ENCODE measurements around the gene TEKT5.
A peak's percentile ranks its signal among the peaks of the same experiment; 100 is the strongest.
"Not testable (repeated sequence)": the region's sequence is repeated elsewhere in the genome, so short reads cannot be mapped to it uniquely, and the experiment has no call there.

TEKT5 gene

DNA sequence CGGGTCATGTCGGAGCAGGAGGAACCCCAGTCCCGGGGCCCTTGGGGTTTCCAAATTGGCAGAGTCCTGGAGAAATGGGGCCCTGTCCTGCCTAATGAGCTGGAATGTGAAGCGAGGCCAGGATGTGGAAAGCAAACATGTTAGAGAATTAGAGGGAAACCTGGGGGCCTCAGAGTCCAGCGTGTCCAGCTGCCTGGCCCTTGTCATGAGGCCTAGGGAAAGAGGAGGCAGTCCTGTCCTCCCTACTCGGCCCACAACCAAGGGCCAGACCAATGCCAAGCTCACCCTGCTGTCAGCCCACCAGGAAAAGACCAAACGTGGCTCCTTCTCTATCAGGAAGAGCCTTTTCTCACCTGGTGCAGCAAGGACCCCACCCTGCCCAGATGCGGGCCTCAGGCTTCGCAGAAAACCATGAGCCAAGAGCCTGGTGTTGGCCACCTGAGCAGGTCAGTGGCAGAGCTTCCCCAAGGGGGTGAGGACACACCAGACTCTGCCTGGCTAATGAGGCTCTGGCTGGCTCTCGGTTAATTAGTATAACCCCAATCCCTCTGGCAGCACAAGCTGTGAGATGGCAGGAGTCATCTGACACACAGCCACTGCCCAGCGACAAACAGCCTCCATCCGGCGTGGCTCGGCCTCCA is 10.1 kb downstream of the TEKT5 start:
- DNase-seq (ENCODE audit: low spot score): no peak

DNA sequence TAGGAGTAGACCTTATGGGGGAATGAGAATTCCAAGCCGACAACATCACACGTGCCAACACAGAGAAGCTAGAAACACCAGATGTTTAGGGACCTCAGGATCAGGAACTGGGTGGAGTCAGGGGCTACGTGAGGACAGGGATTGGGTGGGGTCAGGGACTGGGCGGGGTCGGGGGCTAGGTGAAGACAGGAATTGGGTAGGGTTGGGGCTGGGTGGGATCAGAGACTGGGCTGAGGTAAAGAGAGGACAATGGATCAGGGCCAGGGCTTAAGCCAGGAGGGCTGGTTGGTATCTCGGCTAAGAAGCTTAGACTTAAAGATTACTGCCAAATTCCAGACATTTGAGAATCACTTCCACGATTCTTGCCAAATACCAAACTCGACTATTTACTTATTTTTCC is 11.6 kb downstream of the TEKT5 start:
- no peak for DNase-seq (ENCODE audit: low spot score)

DNA sequence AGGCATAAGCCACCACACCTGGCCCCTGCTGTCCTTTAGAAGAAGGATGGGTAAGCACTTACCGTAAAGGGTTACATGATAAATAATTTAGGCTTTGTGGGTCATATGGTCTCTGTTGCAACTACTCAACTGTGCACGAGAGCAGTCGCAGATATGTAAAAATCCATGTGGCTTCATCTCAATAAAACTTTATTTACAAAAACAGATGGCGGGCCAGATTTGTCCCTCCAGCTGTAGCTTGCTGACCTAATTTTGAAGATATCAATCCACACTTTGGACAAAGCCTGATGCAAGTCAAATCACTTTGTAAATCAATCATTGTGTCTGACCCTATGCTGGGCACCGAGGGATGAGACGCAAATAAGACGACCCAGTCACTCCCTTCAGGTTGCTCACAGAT is 12.1 kb downstream of the TEKT5 start:
- no peak for DNase-seq (ENCODE audit: low spot score)

DNA sequence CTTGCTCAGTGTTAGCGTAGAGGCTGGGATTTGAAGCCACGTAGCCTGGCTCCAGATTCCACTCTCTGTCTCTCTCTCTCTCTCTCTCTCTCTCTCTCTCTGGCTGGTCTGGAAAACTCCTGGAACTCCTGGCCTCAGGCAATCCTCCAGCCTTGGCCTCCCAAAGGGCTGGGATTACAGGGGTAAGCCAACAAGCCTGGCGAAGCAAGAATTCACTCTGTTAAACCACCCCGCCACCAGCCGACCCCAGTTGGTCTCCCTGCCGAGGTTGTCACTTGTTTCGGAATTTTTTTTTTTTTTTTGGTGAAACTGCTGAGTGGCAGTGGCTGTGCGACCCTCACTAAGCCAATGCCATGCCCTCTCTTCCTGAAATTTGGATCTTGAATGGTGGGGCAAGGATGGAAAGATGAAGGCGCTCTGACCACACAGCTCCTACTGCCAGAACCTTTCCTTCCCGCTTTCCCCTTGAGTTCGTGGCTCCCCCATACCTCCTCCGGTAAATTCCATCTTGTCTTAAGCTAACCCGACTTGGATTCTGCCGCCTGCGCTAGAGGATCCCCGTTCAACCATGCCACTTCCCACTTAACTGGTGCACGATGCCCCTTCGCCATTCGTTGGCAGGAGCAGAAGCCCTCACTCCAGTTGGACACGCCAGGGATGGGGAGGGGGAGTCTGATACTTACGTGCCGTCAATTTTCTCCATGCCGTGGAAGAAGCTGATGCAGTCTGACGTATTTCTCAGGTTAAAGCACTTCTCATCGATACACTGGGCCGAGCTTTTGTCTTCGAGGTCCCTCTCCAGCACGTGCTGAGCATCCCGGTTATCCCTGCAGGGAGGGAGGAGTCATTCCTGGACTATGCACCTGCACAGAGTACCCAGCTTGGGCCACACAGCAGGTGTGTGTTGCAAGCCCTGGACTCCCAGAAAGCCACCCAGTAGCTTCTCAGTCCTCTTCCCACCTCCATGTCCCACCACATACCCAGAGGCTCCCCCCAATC is 13.1 kb downstream of the TEKT5 start:
- DNase-seq (ENCODE audit: low spot score): no peak

DNA sequence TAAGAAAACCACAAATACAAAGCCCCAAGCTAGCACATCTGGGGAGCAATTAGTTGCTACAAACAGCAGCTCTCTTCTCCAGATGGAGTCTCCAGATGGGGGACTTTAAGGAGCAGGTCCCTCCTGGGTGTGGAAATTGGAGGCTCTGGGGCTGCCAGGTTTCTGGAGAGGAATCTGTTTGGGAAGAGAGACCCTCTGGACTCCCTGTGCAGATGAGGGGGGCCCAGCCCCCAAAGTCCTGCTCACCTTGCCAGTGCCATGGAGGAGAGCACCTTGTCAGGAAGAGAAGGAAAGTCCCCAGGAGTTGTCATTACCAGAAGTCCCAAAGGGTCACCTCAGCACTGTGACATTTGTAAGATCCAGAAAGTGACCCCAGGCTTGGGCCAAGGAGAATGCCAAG is 14.8 kb downstream of the TEKT5 start:
- DNase-seq (ENCODE audit: low spot score): no peak

DNA sequence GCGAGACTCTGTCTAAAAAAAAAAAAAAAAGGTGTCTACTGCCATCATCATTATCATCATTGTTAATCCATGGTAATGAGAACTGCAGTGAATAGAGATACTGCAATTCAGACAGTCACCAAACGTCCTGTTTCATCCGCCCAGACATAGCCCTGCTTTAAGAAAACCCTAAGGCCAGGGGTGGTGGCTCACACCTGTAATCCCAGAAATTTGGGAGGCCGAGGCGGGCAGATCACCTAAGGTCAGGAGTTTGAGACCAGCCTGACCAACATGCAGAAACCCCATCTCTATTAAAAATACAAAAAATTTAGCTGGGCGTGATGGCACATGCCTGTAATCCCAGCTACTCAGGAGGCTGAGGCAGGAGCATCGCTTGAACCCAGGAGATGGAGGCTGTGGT is 15.3 kb downstream of the TEKT5 start:
- DNase-seq (ENCODE audit: low spot score): not testable (repeated sequence)

DNA sequence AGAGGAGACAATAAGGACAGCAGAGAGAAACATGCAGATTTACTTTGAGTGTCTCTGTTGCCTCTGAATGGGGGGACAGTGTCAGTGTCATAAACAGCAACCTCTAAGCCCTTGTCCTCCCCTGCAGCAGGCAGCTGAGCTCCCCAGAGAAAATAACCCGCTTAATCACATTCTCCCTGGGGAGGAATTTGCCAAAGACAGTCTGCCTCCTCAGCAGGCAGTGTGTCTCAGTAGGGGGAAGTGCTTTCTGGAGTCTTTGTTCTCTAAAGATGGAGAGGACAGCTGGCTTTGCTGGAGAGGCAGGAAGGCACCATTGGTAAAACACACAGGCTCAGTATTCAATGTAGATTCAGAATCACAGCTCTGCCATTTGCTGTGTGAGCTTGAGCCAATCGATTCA is 16.1 kb downstream of the TEKT5 start:
- DNase-seq (ENCODE audit: low spot score): no peak

DNA sequence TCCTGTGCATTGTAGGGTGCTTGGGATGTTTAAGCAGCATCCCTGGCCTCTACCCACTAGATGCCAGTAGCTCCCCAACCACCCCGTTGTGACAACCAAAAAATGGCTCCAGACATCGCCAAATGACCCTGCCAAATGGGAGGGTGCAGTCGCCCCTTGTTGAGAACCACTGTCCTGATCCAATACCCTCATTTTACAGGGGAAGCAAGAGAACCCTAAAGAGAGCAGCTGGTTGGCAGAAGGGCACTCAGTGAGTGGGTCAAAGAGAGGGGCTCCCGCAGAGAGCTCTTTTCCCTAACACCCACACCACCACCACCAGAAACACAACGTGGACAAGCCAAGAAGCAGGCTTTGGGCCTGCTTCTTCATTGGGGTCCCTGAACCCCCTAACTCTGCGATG is 18.4 kb downstream of the TEKT5 start:
- no peak for DNase-seq (ENCODE audit: low spot score)

DNA sequence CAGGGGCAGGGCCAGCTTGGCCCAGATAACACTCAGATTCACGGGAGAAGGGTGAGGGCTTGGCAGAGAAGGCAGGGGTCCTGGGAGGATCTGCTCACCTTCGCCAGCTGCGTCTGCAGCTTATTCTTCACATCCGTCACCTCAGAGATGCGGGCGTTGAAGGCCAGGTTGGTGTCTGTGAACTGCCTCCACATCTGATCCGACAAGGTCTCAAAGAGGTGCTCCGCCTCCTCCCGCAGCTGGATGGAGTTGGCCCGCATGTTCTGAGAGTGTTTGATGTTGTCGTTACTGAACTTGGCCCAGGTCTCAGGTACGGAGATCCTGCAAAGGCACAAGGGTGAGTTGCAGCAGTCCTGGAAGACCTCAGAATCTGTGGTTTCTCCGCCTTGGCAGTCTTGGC is 18.9 kb downstream of the TEKT5 start:
- DNase-seq (ENCODE audit: low spot score): no peak

DNA sequence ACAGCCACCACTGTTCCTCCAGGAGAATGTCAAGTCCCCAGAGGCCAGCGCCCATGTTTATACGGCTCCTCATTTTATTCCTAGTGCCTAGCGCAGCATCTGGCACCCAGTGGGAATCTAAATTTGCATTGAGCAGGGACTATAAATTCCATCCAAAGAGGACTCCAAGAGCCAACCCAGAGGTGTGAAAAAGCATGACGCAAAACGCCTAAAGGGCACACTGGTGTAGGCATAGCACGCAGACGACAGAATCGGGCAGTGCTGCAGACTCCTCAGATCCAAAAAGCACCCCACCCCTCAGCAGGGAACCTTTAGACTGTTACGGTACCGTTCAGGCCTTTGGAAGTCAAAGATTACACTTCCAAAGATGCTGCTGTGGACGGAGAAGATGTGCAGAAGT is 19.5 kb downstream of the TEKT5 start:
- DNase-seq (ENCODE audit: low spot score): no peak

DNA sequence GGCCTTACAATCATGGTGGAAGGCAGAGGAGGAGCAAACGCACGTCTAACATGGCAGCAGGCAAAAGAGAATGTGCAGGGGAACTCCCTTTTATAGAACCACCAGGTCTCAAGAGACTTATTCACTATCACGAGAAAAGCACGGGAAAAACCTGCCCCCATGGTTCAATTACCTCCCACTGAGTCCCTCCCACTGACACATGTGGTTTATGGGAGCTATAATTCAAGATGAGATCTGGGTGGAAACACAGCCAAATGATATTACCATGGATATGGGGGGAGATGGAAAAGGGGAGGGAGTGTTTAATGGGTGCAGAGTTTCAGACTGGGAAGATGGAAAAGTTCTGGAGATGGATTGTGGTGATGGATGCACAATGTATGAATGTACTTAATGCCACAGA is 23.0 kb downstream of the TEKT5 start:
- DNase-seq (ENCODE audit: low spot score): no peak

DNA sequence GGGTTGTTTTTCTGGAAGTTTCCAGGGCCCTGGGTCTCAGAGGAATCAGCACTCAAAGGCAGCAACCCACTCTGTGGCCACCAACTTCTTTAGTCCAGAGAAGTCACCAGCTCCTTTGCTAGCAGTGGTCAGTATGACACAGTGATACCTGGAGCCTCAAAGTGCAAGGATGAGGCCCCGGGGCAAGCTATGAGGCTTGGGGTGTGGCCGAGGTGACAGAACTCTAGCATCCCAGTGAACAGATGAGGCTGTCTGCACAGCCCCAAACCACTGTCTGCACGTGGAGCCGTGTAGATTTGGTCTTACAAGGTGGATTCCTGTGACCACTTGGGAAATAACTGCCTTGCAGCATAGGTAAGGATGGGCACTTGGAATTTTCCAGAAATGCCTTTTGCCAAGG is 24.9 kb downstream of the TEKT5 start:
- DNase-seq (ENCODE audit: low spot score): no peak

DNA sequence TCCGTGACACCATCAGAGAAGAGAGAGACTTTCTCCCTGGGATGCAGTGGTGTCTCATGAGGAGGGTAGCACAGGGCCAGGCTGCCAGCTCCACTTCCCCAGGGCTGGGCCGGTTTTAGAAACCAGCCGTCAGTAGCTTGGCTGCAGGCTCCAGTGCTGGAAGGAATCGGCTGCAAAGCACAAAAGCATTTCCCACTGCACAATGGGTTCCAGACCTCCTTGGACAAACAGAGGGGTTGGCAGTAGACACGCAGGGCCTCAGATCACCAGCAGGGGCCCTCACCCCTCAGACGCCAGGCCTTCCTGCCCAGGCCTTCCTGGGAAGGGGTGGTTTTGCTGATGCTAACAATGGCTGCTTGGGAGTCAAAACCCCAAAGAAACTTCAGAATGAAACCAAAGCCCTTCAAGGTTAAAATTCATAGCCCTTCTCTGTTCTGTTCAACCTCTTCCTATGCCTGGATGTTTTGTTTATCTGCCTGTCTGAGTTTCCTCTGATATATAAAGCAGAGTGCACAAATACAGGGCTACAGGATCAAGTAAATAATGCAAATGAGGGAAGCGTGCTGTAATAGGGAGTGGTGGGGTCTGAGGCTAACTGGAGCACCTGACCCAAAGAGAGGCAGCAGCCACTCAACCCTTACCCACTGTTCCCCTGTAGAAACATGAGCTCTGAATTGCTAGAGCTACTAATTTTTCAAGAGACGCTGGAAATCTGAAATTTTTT is 26.2 kb downstream of the TEKT5 start:
- peak; percentile 29 for DNase-seq (ENCODE audit: low spot score)

DNA sequence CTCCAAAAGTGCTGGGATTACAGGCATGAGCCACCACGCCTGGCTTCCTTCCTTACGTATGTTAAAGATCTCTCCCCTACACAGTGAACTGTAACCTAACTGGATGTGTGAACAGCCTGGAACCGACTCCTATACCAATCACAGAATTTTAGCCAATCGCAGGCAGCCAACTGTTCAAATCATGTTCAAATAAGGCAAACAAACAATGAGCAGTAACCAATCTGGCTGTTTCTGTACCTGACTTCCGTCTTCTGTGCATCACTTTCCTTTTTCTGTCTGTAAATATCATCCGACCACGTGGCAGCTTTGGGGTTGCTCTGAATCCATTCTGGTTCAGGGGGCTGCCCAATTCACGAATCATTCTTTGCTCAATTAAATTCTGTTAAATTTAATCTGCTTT is 27.5 kb downstream of the TEKT5 start:
- DNase-seq (ENCODE audit: low spot score): no peak

DNA sequence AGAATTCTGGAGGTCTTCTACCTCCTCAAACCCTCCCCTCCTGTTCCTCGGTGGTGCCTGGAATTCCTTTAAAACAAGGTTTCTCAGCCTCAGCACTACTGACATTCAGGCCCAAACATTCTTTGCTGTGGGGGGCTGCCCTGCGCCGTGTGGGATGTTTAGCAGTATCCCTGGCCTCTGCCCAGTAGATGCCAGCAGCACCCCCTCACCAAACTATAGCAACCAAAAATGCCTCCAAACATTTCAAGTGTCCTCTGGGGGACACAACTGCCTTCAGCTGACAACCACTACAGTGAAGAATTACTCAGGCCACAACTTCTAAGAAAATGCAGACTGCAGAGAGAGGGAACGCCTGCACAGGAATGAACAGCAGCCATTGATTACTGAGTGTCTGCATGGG is 28.4 kb downstream of the TEKT5 start:
- no peak for DNase-seq (ENCODE audit: low spot score)

DNA sequence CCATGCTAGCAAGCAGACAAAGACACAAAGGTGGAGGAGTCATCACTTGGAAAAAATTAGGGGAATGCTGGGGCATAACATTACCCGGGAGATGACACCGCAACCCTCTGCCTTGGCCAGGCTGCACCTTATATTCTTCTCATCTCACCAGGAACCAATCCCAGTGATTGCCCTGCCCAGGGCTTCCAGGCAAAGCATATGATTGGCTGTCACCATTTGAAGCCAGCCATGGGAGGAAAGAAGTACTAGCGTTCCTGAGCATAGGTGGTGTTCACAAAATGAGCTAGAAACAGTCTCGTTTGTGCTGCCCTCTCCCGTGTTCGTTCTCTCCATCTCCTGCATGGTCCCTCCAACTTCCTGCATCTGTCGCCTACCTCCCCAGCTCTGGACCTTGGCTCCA is 29.6 kb downstream of the TEKT5 start:
- DNase-seq (ENCODE audit: low spot score): no peak

DNA sequence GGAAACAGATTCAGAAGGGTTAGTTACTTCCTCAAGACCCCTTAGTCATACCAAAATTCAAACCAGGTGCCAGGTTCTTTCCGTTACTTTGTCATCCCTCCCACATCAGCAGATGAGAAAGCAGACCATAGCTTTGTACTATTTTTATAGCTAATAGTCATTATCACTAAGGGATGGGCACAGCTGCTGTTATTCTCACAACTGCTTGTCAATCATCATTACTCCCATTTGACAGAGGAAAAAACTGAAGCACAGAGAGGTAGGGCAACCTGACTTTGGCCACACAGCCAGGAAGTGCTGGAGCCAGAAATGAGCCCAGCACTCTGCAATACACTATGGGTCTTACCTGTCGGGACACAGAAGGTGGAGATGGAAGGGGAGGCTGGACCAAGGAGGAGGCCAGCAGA is 30.0 kb downstream of the TEKT5 start:
- DNase-seq (ENCODE audit: low spot score): no peak

DNA sequence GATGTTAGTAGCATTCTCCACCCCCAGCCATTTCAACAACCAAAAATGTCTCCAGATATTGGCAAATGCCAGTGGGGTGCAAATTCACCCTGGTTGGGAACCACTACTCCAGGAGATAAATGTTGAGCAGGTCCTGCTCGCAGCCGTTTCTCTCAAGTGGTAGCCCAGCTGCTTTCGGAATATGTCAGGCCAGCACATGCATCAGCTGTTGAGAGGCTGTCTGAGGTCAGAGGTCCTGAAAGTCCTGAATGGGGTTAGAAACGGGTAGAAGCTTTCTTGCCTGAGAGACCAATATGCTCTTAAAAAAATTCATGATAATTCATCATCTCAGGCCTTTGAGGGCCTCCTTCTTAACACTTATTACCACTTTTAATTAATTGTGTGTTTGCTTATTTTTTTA is 31.0 kb downstream of the TEKT5 start:
- DNase-seq (ENCODE audit: low spot score): no peak

DNA sequence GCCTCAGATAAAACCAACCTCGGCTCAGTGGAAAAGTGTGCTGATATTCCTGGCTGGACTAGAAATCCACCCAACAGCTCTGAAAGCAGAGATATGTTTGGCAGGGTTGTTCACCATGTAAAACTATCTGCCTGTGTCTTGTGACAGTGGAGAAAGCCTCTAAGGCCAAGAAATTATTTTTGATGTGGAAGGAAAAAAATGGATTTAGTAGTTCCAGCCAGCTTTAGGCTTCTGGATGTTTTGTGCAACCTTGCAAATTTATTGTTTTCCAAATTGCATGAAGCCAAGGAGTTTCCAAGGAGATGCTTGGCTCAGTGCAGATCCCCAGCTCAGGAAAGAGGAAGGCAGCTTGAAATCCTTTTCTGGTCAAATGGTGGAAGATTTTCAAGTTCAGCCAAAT is 31.6 kb downstream of the TEKT5 start:
- DNase-seq (ENCODE audit: low spot score): no peak

DNA sequence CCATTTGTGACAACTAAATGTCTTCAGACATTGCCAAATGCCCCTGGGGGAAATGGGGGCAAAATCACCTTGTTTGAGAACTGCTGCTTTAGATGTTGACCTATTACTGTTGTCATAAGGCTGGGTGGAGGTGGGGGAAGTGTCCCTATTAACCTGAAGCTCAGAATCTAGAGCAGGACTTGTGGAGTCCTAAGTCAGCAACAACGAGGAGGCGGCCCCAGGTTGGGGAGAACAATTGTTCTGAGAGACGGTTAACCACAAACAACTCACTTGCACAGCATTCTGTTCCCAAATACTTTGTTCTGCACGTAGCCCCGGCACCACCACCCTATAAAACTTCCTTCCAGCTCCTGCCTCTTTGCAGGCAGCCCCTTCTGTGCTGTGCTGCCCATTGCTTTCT is 32.5 kb downstream of the TEKT5 start:
- DNase-seq (ENCODE audit: low spot score): no peak

DNA sequence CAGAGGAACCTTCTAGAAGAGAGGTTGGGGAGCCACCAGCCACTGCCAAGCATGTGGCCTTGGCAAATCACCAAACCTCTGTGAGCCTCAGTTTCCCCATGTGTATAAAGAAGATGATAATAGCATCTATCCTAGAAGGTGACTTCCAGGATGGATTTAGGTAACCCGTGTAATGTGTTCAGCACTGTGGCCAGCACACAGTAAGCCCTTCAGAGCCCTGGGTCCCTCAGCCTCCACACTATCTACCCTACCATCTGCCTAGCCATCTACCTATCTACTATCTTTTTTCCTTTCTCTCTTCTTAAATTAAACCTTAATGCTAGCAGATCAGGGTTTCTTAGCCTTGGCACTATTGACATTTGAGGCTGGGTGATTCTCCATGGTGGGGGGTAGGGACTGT is 33.0 kb downstream of the TEKT5 start:
- DNase-seq (ENCODE audit: low spot score): no peak

DNA sequence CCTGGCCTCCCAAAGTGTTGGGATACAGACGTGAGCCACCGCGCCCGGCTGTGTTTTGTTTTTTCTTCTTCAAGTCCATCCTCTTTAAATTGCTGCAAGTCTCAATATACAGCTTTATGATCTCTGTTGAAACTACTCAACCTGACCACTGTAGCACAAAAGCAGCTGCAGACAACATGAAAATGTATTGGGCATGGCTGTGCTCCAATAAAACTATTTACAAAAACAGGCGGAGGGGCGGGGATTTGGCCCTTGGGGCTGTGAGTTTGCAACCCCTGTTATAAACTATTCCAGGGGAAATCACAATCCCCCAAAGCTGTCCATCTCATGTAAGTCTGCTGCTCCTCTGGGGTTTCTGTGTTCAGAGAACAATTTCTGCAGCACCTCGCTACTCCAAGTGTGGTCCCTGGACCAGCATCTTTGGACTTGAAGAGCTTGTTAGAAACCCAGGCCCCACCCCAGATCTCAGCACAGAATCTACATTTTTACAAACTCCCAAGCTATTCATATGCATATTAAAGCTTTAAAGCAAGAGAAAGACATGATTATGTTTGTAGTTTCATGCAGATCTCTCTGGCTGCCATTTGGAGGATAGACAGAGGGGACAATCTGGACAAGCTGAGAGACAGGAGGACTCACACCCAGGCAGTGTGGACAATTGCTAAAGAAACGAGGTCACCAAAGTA is 33.6 kb downstream of the TEKT5 start:
- no peak for DNase-seq (ENCODE audit: low spot score)

Data from kidney tubule cell (primary cell).